Measurements from ENCODE around the gene REPS2. TPM values are rescaled to one million over a fixed set of nuclear protein-coding genes. Genes with fewer than 3 reads are reported as not detected.

REPS2 gene
- total RNA-seq, 1 donor from 2014 or later: 4.1 TPM

DNA sequence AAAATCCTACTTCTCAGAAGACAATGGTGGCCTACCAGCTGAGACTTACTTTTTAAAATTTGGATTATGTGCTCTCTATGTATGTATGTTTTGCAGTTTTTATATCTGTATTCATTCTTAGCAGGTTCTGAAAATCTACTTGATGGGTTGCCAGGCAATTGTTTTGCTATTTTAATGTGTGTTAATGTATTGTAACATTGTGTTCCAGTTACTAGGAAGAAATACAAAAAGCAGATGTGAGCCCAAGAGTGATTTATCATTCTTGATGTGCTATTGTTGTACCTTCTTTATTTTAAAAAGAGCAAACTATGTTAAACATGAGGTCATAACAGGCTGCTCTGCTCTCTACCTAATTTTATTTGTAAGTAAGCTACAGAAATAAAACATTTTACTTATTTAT, 81.9 kb downstream of the REPS2 start:
- H3K79me2 ChIP-seq (ENCODE audit: low read depth): no peaks in the 10 kb centered on the region
- H3K4me3 ChIP-seq: no peak overlapping the region
- no peak overlapping the region for H2AFZ ChIP-seq (replicated peaks)
- no peaks in the 10 kb centered on the region for H3K36me3 ChIP-seq
- DNase-seq (ENCODE audit: low spot score): no peak
- H3K27ac Mint-ChIP-seq: no peak overlapping the region
- H3F3A ChIP-seq (ENCODE audit: low read depth): no peaks in the 10 kb centered on the region
- H3K27me3 ChIP-seq: no peaks in the 10 kb centered on the region
- no peaks in the 10 kb centered on the region for H3K27me3 Mint-ChIP-seq (ENCODE audit: insufficient read depth, low read depth)
- peaks cover 13% of the 10 kb centered on the region for H3K4me1 Mint-ChIP-seq
- no peaks in the 10 kb centered on the region for H3K4me1 ChIP-seq
- no peaks in the 10 kb centered on the region for H4K20me1 ChIP-seq (ENCODE audit: low read depth)
- H3K36me3 Mint-ChIP-seq: no peaks in the 10 kb centered on the region
- no peak overlapping the region for H3K4me2 ChIP-seq
- H3K27ac ChIP-seq: no peak overlapping the region
- no peaks in the 10 kb centered on the region for H3K9me3 ChIP-seq (ENCODE audit: low read depth)
- TF ChIP-seq, protein P1, sequence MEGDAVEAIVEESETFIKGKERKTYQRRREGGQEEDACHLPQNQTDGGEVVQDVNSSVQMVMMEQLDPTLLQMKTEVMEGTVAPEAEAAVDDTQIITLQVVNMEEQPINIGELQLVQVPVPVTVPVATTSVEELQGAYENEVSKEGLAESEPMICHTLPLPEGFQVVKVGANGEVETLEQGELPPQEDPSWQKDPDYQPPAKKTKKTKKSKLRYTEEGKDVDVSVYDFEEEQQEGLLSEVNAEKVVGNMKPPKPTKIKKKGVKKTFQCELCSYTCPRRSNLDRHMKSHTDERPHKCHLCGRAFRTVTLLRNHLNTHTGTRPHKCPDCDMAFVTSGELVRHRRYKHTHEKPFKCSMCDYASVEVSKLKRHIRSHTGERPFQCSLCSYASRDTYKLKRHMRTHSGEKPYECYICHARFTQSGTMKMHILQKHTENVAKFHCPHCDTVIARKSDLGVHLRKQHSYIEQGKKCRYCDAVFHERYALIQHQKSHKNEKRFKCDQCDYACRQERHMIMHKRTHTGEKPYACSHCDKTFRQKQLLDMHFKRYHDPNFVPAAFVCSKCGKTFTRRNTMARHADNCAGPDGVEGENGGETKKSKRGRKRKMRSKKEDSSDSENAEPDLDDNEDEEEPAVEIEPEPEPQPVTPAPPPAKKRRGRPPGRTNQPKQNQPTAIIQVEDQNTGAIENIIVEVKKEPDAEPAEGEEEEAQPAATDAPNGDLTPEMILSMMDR (IDR thresholded peaks at IDR 0.05): no peak
- TF ChIP-seq EZH2phosphoT487 (IDR thresholded peaks at IDR 0.05) (no peak), EZH2 (IDR thresholded peaks at IDR 0.05) (no peak)
- H3K9ac ChIP-seq: no peak overlapping the region
- no peaks in the 10 kb centered on the region for H3K9me3 Mint-ChIP-seq
- H3K4me3 Mint-ChIP-seq: no peak overlapping the region

DNA sequence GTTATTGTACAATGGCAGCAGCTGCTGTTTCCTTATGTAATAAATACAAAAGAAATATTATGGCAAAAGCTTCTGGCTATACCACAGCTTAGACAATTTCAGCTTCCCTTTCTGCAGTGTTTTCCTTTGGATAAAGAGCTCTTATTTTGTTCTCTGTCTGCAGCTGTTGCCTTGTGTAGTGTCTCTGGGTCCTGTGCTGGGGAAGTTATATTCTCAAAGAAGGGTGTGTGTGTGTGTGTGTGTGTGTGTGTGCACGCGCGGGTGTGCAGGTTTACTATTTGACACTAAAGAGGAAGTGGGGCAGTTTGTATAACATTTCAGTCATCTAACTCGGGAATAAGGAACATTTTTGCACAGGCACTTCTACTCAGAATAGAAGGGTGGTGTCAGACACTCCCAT, 83.6 kb downstream of the REPS2 start:
- H3K4me3 Mint-ChIP-seq: no peak overlapping the region
- TF ChIP-seq EZH2phosphoT487 (IDR thresholded peaks at IDR 0.05) (no peak), EZH2 (IDR thresholded peaks at IDR 0.05) (no peak)
- TF ChIP-seq, protein P1 (IDR thresholded peaks at IDR 0.05): no peak
- H3K27me3 Mint-ChIP-seq (ENCODE audit: insufficient read depth, low read depth): no peaks in the 10 kb centered on the region

DNA sequence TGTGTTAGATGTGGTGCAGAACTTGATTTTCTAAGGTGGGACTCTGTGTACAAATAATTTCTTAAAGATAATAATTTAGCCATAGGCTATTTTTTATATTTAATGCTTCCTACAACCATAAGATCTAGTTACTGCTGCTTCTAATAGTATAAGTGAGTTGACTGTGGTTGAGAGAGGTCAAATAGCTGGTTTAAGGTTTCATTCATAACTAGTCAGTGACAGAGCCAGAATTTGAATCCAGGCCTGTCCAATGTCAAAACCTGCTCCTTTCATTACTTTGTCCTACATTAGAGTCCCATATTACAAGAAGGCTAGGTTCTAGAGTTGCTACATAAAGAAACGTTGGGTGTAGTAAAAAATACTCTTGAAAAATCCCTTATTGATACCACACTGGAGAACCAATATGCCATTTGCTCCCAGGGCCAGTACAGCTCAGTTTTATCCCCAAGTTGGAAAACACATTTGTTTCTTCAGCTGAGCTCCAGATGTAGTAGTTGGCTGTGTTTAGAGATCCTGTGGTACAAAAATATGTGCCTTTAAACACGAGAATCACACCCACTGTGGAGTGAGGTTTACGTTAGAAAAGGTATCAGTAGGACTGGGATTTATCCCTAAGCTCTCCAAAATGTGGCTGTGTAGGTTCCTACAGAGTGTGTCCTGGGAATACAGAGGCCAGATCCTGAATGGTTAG, 84.3 kb downstream of the REPS2 start:
- Histone ChIP-seq H4K20me1 (ENCODE audit: low read depth) (no peaks in the 10 kb centered on the region), H2AFZ (replicated peaks) (no peak overlapping the region), H3K36me3 (no peaks in the 10 kb centered on the region), H3K79me2 (ENCODE audit: low read depth) (no peaks in the 10 kb centered on the region), H3K9me3 (ENCODE audit: low read depth) (no peaks in the 10 kb centered on the region), H3K4me2 (no peak overlapping the region), H3K4me1 (no peaks in the 10 kb centered on the region), H3K9ac (no peak overlapping the region), H3F3A (ENCODE audit: low read depth) (no peaks in the 10 kb centered on the region), H3K27me3 (no peaks in the 10 kb centered on the region), H3K4me3 (no peak overlapping the region), H3K27ac (no peak overlapping the region)
- no peak for DNase-seq (ENCODE audit: low spot score)
- H3K36me3 Mint-ChIP-seq: no peaks in the 10 kb centered on the region
- H3K27ac Mint-ChIP-seq: no peak overlapping the region
- TF ChIP-seq, protein P1 (IDR thresholded peaks at IDR 0.05): no peak
- TF ChIP-seq EZH2phosphoT487 (IDR thresholded peaks at IDR 0.05) (no peak), EZH2 (IDR thresholded peaks at IDR 0.05) (no peak)
- H3K4me3 Mint-ChIP-seq: no peak overlapping the region
- no peaks in the 10 kb centered on the region for H3K27me3 Mint-ChIP-seq (ENCODE audit: insufficient read depth, low read depth)
- peaks cover 3% of the 10 kb centered on the region for H3K4me1 Mint-ChIP-seq
- H3K9me3 Mint-ChIP-seq: no peaks in the 10 kb centered on the region

More for the DNA sequence above, 83.6 kb downstream of the REPS2 start:
- no peak overlapping the region for H3K4me2 ChIP-seq
- H3K9me3 ChIP-seq (ENCODE audit: low read depth): no peaks in the 10 kb centered on the region
- H3K27me3 ChIP-seq: no peaks in the 10 kb centered on the region
- H3K9ac ChIP-seq: no peak overlapping the region
- Mint-ChIP-seq H3K4me1 (peaks cover 9% of the 10 kb centered on the region), H3K36me3 (no peaks in the 10 kb centered on the region), H3K27ac (peak overlapping the region; percentile 52), H3K9me3 (no peaks in the 10 kb centered on the region)
- H3F3A ChIP-seq (ENCODE audit: low read depth): no peaks in the 10 kb centered on the region
- H3K27ac ChIP-seq: no peak overlapping the region
- no peaks in the 10 kb centered on the region for H3K36me3 ChIP-seq
- H4K20me1 ChIP-seq (ENCODE audit: low read depth): no peaks in the 10 kb centered on the region
- no peak for DNase-seq (ENCODE audit: low spot score)
- no peak overlapping the region for H2AFZ ChIP-seq (replicated peaks)
- no peak overlapping the region for H3K4me3 ChIP-seq
- H3K79me2 ChIP-seq (ENCODE audit: low read depth): no peaks in the 10 kb centered on the region
- H3K4me1 ChIP-seq: no peaks in the 10 kb centered on the region
